Measurements from ENCODE around the gene IFNA7.
"Not testable (repeated sequence)": the region's sequence is repeated elsewhere in the genome, so short reads cannot be mapped to it uniquely, and the experiment has no call there.

Gene IFNA7

GRCh38 chr9:21202105-21202504, at the start of gene IFNA7:
IFNA7 (minus strand) TSS chr9:21202205; CDS start chr9:21202165, 40 bp downstream.
- not testable (repeated sequence) for TF ChIP-seq CTCF (IDR thresholded peaks at IDR 0.05)

DNA sequence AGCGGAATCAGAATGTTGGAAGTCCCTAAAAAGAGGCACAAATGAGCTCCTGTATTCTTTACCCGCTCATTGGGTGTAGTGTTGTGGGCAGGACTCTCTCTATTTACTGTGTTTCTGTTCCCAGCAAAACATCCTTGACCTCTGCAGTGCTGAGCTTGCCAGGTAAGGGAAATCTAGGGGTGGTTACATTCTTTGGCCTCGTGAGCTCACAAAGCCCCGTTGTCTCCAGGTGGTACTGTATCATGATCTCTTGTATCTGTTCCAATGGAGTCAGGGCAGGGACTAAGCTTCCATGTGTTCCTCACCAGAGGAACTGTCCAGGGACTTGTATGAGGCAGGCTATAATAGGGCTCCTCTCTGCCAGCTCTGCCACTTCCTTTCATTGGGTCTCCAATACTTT, 49.6 kb upstream of the IFNA7 start:
- TF ChIP-seq CTCF (IDR thresholded peaks at IDR 0.05), result no peak

GRCh38 chr9:21251190-21251589, 49.2 kb upstream of the IFNA7 start:
- TF ChIP-seq CTCF (IDR thresholded peaks at IDR 0.05), result no peak

GRCh38 chr9:21244836-21245235, 42.8 kb upstream of the IFNA7 start:
- no peak for TF ChIP-seq CTCF (IDR thresholded peaks at IDR 0.05)

- no peak for TF ChIP-seq CTCF (IDR thresholded peaks at IDR 0.05)
These were observed 37.9 kb upstream of the IFNA7 start, which contains the start of gene IFNA14 for GRCh38 chr9:21239911-21240310. IFNA14 (minus strand) TSS chr9:21240005; CDS start chr9:21239935, 70 bp downstream.

DNA sequence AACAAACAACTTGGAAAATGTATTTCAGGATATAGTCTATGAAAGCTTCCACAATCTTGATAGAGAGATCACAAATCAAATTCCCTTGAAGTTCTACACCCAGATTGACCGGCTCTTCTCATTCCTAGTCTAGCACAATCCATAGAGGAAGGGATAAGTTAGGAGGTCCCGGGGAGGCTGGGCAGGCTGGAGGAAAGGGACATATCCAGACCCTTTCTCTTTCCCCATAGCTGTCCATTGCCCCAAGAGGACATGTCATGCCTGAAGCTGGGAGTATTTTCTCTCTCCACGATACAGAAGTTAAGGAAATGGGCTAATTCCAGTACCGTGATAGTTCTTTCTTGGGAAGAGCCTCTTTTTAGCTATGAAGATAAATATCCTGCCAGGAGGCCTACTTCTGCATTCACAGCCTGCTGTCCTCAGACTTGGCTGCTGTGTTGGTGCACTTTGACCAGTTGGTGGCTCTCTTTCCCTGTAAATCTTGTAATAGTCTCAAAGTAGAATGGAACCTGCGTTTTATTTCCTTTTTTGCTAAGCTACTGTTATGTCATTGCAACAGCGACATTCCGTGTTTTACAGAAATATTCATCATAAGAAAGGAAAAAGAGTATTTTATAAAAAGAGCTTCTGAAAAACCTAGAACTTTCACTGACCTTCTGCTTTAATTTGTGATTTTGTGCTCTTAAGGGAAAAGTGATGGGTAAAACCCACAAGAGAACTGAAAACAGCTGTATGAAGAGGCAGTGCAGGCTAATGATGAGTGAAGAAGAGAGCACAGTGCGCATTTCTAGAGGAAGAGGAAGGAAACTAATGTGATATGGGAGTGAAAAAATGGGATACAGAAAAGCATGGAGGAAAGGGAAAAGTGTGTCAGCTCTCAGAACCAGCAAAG, 33.7 kb upstream of the IFNA7 start:
- TF ChIP-seq CTCF (IDR thresholded peaks at IDR 0.05), result peak; percentile 64

DNA sequence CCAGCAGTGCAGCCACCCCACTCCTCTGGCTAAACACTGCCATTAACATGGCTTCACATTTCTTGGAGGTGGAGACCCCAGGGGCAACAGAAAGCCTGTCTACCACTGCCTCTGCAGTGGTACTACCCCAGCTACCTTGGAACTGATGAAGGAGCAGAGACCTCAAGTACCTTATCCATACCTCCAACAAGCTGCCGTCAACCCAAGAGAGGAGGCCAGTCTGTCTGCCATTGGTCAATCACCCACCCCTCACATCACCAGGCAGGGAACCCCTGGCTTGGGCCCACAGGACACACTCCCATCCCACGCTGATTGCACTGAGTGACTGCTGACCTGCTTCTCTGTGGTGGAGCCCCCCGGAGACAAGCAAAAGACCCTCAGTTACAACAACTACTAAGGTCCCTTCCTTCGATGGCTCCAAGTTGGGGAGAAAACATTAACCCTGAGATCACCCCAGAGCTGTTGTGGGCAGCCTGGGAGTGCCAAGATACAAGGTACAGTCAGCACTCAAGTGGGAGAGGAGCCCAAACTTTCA, 32.2 kb upstream of the IFNA7 start:
- no peak for TF ChIP-seq CTCF (IDR thresholded peaks at IDR 0.05)
